Measurements from ENCODE around the gene FAM20C.
A peak's percentile ranks its signal among the peaks of the same experiment; 100 is the strongest.

The FAM20C gene

DNA sequence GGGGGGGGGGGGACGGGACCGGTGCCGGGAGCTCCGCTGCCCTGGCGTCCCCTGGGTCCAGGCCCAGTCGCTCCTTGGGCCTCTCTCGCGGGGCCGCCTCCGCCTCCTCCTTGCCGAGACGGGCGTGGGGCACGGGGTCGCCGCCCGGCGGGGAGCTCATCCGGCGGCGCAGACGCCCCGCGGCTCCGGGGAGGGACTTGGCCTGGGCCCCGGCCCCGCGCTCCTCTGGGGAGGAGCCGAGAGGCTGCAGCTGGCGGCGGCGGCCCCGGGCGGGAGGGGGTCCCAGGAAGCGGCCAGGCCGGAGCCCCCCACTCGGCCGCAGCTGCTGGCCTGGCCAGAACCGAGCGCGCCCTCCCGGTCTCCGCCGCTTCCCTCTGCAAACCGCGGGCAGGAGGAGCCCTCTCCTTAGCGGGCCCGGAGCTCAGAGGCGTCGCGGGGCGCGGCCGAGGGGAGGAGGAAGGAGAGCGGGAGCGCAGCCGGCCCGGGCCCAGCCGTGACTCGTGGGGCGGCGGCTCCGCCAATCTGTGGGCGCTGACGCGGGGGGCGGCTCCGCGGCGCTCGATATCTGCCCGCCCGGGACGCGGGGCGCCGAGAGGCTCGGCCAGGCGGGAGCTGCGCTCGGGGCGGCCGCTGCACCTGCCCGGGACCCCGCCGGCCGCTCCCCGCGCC, at the start of gene FAM20C:
TSS of gene FAM20C (plus strand) at position 591 of the 669 bp plus-strand sequence. CDS start 629 bp downstream, outside the sequence.
- H3K4me3 ChIP-seq (ENCODE audit: low read depth, low read length) = peak within 1 kb of the TSS; percentile 80

DNA sequence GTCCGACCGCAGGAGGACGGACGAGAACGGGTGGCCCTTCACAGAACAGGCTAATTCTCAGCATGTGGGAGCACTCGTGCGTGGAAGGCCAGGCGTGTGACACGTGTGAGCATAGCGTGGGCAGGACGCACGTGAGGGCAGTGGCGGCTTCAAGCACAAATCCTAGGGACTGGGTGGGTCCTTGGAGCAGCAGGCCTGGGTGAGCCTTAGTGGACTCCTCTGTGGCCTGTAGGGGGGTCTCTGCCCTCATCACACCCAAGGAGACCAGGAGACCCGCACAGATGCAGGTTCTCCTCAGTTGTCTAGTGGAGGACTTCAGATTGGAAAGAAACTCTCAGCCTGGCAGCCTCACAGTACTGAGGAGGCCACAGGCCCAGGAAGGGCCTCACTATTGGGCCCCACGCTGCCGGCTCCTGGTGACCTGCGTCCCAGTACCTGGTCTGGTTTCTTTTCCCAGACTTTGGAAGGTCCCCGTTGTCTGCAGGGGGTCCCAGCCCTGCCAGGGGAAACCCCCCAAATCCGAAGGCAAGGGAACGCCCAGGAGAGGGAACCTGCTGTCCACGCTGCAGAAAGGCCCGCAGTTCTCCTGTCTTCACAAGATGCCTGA, 49.1 kb upstream of the FAM20C start:
- no peak overlapping the region for H3K4me3 ChIP-seq (ENCODE audit: low read depth, low read length)
- no peak for DNase-seq (ENCODE audit: low read depth)

More for the DNA sequence above, at the start of gene FAM20C:
- peak; percentile 49 for DNase-seq (ENCODE audit: low read depth)

DNA sequence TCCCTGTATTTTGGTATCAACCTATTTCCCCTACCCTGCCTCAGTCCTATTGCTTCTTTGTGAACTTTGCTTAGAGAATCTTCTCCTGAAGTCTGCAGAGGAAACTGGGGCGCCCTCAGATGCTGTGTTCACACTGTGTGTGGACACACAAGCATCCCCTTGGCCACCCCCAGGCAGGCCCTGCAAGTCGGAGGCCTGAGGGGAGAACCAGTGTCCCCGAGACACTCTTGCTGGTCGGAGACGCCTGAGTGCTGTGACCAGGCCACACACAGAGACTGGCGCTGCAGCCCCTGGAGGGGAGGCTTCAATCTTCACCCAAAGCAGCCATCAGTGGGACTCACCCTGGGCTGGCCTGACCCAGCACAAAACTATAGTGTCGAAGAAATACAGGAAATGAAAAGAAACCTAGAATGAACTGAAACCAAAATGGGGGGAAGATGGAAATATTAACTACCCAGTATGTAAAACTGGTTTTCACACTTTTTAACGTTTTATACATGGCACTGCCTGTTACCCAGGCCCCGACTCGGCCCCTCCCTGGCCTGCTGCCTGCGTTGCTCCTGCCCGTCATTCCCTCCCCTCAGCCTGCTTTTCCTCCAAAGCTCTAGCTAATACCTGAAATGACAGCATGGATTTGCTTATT, 48.4 kb upstream of the FAM20C start:
- DNase-seq (ENCODE audit: low read depth) = no peak
- H3K4me3 ChIP-seq (ENCODE audit: low read depth, low read length) = no peak overlapping the region

DNA sequence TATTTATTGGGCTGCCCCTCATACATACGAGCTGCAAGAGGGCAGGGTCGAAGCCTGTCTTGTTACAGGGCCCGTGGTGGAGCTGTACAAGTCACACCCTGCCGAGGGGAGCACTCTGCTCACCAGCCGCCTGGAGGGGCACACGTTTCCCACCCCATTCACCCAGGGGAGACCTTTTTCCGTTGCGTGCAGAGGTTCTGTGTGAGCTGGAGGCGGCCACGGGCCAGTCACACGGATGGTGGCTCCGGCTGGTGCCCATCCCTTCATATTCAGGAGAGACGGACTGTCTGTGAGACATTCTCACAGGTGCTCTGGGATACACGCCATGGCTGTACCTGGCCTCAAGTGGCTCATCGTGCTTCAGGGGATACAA, 47.9 kb upstream of the FAM20C start:
- no peak overlapping the region for H3K4me3 ChIP-seq (ENCODE audit: low read depth, low read length)
- no peak for DNase-seq (ENCODE audit: low read depth)

DNA sequence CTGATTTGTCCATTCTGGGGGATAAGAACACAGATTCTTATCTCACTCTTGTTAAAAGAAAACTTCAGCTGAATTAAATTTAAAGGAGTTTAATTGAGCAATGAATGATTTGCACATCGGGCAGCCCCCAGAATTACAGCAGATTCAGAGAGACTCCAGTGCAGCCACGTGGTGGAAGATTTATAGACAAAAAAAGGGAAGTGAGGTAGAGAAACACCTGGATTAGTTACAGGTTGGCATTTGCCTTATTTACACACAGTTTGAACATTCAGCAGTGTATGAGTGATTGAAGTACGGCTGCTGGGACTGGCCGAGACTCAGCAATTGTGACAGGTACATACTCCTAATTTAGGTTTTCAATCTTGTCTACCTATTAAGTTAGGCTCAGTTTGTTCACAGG, 46.5 kb upstream of the FAM20C start:
- H3K4me3 ChIP-seq (ENCODE audit: low read depth, low read length) = no peak overlapping the region
- DNase-seq (ENCODE audit: low read depth) = no peak

DNA sequence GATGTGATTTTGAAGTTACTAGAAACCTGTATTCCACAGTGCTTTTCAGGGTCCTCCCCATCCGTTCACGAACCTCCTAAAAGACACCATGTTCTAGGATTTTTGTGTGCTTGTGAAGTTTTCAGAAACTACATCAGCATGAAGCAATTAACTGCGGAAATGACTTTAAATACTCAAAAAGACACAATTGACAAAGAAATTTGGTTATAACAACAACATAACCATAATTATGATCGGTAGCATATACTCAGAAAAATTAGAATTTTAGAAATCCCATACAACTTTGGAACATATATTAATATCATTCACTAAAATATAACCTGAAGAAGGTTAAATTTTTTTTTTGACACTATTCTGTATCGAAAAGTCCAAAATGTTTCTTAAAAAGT, 43.8 kb upstream of the FAM20C start:
- peak overlapping the region; percentile 65 for H3K4me3 ChIP-seq (ENCODE audit: low read depth, low read length)
- DNase-seq (ENCODE audit: low read depth) = no peak

DNA sequence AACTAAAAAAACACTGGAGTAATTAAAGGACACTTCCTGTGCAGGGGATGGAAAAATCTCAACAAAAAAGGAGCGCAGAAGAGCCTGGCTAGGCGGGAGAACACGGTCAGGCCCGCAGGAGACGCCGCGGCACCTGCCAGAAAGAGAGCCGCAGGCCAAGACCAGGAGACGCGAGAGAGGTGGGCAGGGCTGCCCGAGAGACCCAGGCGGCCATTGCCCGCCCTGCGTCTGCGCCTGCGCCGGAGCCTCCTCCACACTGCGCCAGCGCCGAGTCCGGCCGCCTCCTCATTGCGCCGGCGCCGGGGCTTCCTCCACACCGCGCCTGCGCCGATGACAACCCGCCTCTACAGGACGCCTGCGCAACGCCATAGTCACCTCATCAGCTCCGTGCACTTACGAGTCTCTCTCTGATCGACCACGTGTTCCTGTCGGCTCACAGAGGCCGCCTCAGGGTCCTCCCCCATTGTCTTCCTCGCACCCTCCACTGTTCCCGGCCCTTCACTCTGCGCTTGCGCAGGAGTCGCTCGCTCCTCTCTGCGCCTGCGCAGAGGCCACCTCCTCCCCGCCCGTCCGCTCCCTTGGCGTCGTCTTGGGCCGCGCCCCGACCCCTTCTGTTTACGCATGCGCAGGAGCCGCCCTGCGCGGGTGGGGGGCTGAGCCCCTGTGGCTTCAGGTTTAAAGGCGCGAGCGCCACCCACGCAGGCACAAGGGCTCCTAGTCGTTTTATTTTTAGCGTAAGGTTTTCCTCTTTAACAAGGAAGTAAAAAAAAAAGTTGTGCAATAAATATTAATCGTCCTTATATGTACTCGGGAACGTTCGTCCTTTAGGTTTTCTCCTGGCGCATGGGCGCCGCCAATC, 43.2 kb upstream of the FAM20C start:
- DNase-seq (ENCODE audit: low read depth) = peak; percentile 98
- peak overlapping the region; percentile 65 for H3K4me3 ChIP-seq (ENCODE audit: low read depth, low read length)

DNA sequence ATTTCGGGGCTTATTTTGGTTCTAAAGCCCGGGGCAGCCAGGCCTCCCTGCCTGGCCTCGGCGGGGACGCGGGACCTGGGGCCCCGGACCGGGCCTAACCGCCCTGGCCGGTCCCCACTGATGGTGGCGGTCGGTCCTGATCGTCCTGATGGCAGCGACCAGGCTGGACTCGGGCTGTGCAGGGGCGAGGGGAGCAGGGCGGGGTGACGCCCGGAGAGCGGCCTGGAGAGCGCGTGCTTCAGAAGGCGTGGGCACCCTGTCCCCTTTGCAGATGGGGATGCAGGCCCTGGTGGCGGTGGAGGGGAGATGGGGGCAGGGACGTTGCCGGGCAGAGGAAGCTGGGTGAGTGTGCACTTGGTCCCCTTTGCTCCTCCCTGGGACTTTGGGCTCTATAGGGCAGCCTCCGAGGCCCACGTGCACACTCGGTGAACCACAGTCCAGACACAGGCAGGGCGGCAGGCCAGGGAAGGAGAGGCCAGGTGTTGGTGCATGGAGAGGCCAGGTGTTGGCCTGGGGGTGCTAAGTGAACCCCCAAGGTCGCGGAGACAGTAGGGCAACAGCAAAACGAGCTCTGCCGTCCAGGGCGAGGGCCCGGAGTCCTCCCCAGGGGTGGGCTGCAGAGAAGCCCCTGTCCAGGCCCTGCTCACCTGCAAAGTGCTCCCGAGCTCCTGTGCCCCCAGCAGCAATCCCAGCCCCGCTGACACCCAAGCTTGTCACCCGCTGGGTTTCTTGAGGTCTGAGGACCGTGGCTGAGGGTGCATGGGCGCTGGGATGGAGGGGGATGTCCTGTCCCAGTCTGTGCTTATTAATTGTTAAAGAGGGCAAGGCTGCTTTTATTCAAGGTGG, 42.4 kb upstream of the FAM20C start:
- peak overlapping the region; percentile 65 for H3K4me3 ChIP-seq (ENCODE audit: low read depth, low read length)
- DNase-seq (ENCODE audit: low read depth) = no peak

DNA sequence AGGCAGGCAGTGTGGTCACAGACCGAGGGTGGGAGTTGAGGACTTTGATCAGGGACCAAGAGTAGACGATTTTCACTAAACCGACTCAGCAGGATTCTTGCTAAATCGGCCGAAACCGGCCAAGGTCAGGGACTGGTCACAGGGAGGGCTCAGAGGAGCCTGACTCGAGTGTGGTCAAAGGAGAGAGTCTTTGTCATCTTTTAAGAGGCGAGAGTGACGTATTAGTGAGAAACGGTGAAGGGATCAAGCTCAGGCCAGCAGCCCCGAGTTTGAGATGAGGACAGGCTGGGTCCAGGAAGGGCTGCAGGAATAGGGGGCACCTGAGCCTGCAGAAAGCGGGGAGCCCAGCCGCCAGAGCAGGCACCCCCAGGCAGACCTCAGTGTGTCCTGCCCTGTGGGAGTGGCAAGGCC, 41.6 kb upstream of the FAM20C start:
- H3K4me3 ChIP-seq (ENCODE audit: low read depth, low read length) = no peak overlapping the region
- no peak for DNase-seq (ENCODE audit: low read depth)

DNA sequence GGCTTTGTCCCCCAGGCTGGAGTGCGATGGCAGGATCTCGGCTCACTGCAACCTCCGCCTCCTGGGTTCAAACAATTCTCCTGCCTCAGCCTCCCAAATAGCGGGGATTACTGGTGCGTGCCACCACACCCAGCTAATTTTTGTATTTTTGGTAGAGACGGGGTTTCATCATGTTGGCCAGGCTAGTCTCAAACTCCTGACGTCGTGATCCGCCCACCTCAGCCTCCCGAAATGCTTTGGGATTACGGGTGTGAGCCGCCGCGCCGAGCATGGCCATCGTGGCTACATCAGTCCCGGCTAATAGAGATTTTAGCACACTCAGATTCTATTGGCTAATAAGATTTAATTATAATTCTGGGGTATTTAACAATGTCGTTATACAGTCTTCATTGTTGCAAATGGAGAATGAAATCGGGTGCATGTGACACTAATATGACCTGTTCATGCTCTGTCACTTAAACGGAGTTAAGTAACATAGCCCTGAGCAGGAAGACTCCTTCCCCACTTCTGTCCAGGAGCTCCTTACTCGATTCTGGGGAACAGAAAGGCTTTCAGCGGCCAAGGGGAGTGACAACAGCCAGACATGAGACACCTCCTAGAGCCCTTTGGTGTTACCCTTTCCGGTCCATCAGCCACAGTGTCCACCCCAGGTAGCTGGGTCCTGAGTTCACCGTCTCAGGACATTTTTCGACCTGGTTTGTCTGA, 40.9 kb upstream of the FAM20C start:
- DNase-seq (ENCODE audit: low read depth) = no peak
- no peak overlapping the region for H3K4me3 ChIP-seq (ENCODE audit: low read depth, low read length)

DNA sequence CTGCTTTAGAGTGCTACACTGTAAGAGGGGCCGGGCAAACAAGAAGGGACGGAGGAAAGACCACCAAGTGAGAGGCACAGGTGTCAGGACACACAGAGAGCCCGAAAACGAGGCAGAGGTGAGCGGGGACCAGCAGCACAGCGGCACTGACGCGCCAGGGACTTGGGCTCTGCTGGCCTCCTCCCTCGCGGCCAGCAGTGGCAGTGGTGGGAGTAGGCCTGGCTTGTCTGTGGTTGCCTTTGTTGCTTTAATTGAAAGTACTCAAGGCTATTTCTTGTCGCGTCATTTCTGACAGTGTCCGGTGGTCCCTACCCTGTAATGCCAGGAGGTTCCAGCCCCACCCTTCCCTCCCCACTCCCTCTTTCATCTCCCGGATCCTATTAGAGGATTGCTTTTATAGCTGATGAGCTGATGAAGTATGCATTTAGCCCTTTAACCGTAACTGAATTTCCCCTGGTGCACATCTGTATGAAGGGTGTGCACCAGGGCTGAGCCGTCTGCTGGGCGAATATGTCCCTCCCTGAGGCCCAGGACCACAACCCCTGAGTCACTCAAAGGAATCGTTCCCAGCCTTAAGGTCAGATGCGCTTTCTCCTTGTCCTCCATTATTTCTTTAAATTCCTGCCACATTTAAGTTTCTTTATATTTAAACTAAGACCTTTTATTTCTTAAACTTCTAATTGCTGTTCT, 39.5 kb upstream of the FAM20C start:
- no peak overlapping the region for H3K4me3 ChIP-seq (ENCODE audit: low read depth, low read length)
- DNase-seq (ENCODE audit: low read depth) = no peak

DNA sequence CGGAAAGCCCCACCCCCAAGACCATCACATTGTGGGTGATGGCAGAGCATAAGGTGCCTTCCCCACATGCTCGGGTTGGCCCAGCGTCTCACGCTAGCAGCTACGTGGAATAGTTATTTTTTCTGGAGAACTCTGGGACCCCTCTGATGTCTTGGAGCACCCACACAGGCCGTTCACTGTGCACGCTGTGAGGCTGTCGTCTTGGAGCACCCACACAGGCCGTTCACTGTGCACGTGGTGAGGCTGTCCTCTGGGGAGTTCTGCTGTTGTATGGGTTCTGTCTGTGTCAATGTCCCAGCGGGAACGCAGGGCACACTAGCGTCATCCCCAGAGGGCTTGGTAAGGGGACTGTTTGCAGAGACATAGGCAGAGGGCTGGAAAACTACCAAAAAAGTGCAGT, 38.8 kb upstream of the FAM20C start:
- H3K4me3 ChIP-seq (ENCODE audit: low read depth, low read length) = no peak overlapping the region
- DNase-seq (ENCODE audit: low read depth) = no peak

DNA sequence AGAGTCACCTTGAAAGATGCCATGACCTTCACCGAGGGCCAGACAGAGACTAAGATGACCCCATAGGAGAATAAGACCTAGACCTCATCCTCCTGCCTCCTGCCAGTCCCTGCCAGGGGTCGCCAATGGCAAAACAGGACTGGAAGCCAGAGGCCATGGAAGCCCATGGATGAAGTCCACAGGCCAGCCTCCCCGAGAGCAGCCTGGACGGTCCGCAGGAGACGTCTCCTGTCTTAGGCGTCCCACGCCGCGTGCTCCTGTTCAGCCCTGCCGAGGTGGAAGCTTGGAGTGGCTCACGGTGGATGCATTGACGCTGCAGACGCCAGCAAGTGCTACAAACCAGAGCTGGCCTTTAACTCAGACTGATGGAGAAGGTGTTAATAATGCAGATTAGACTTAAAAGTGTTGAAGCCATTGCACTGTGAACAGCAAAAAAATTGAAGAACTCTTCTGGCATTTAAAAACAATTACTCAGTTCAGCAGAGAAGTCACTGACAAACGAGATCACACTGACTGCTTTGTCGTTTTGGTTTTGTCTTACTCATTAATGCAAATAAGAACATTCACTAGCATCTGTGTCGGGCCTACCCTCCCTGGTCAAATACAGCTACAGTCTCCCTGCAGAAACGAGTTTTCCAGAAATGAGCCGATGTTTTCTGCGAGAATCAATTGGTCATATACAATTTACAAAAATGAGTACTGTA, 38.1 kb upstream of the FAM20C start:
- DNase-seq (ENCODE audit: low read depth) = no peak
- H3K4me3 ChIP-seq (ENCODE audit: low read depth, low read length) = no peak overlapping the region

DNA sequence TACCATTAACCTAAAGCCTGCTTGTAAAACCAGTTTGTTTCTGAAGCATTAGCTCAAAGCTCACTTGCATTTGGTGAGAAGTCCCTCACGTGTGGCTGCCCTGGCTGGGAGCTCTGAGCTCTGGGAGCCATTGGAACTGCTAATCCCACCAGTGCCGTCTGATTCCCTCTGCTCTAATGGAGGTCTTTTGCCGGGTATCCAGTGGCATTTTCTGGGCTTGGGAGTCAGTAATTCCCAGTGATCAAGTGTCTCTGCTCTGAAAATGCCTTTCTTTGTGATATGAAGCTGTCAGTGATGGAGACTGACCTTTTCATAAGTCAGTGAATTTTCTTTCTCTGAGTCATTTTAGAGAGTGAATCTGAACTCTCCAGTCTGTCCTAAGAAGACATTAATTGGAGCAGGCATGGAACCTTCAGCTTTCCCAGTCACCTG, 36.9 kb upstream of the FAM20C start:
- DNase-seq (ENCODE audit: low read depth) = no peak
- H3K4me3 ChIP-seq (ENCODE audit: low read depth, low read length) = no peak overlapping the region

DNA sequence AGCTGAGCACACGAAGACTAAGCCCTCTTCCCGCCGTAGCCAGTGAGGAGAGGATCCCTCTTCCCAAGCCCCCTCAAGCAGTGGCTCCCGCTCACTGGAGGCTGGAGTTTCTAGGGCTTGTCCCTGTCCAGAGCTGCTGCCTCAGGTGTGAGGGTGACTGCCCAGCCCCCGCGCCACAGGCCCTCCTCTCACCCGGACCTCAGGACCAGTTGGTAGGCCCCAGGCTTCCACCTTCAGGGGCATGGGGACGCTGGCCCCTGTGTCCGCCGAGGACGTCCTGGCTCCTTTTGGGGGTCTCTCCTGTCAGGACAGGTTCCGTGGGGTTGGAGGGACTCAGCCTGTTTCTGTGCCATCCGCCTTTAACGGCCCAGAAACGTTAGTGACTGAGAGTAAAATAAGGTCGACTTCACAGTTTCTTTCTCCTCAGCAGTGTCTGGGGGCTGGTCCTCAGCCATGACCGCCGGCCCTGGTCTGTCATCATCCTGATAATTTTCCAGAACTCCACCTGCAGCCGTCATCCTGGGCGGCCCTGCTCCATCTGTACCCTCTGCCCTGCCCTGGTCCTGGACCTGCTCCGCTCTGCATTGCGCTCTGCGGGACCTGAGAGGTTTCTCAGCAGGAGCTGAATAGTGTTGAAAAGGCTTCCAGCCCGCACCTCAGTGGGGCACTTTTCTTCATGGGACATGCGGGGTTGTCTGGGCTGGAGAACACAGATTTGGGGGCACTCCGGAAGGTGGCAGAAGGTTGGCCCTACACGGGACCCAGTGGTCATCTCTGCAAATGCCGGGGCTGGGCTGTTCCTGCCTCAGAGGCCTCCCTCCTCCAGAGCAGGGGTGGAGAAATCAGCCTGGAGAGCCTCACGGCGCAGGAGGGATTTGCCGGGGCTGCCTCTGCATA, 36.0 kb upstream of the FAM20C start:
- no peak for DNase-seq (ENCODE audit: low read depth)
- H3K4me3 ChIP-seq (ENCODE audit: low read depth, low read length) = no peak overlapping the region

DNA sequence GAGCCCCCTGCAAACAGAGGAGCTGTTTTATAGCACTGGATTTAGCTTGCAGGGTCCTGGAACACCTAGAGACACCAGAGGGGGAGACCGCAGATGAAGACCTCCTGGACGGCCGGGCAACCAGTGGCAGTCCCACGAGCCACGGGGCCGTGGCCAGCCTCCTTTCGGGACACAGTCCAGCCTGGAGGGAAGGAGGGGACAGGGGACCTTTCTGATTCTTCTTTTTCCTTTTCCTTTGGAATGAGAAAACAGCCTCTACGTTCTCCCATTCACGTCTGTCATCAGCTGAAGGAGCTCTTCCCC, 35.4 kb upstream of the FAM20C start:
- H3K4me3 ChIP-seq (ENCODE audit: low read depth, low read length) = no peak overlapping the region
- no peak for DNase-seq (ENCODE audit: low read depth)

Data from skeletal muscle cell (primary cell).